Body of pancreas (tissue), 4 donors: ENCODE measurements around the gene ZC2HC1C.

Source experiments
- CTCF ChIP-seq, 7 experiments: fragments of 450-650 bp in 4 of 7; fragments of 200-600 bp in 3 of 7; sonication (generic) in 3 of 7; IDR thresholded peaks; one replicate each; pipeline ENCODE4 v1.5.1; 2016 to 2019; ENCODE audit warnings: antibody characterized with exemption in 7 of 7
- POLR2A ChIP-seq, 3 donors: fragments of 450-650 bp; IDR thresholded peaks; one replicate each; pipeline ENCODE4 v1.6.1; 2016; ENCODE audit warnings: antibody characterized with exemption in 3 of 3, mild to moderate bottlenecking in 2 of 3

- TF ChIP-seq CTCF (IDR thresholded peaks at IDR 0.05) (no peak), POLR2A (IDR thresholded peaks at IDR 0.05) (no peak)
Observed at GRCh38 chr14:75047506-75047905, 21.9 kb upstream of the ZC2HC1C start.
